HepG2 (cell line): Measurements from ENCODE around the gene CACNG5. TPM values are rescaled to one million over a fixed set of nuclear protein-coding genes. Genes with fewer than 3 reads are reported as not detected.

ENCODE experiments used
- MTA3 ChIP-seq: sonication (generic); formaldehyde crosslinking; IDR thresholded peaks from 2 replicates; pipeline ENCODE4 v1.4.0; 2020; ENCODE audit warnings: missing genetic modification reagents
- PTBP1 ChIP-seq: fragments of 200-400 bp; formaldehyde crosslinking; IDR thresholded peaks from 2 replicates; pipeline ENCODE4 v1.6.1; 2018; ENCODE audit warnings: low read length, low read depth; ENCODE audit not compliant: poor library complexity, severe bottlenecking
- TAF1 ChIP-seq: sonication (generic); formaldehyde crosslinking; IDR thresholded peaks from 2 replicates; pipeline ENCODE4 v1.4.0; 2020; ENCODE audit warnings: missing genetic modification reagents
- U2AF1 ChIP-seq: fragments of 200-400 bp; formaldehyde crosslinking; optimal IDR thresholded peaks from 2 replicates; pipeline ENCODE3; 2017; ENCODE audit warnings: mild to moderate bottlenecking, low read depth, low read length
- ZNF180 ChIP-seq: sonication (generic); formaldehyde crosslinking; IDR thresholded peaks from 2 replicates; pipeline ENCODE4 v1.4.0; 2020; ENCODE audit warnings: low read depth, missing genetic modification reagents, borderline replicate concordance
- ZNF383 ChIP-seq: sonication (generic); formaldehyde crosslinking; IDR thresholded peaks from 2 replicates; pipeline ENCODE4 v1.4.0; 2020; ENCODE audit warnings: missing genetic modification reagents, mild to moderate bottlenecking, borderline replicate concordance
- ZNF430 ChIP-seq: sonication (generic); formaldehyde crosslinking; IDR thresholded peaks from 2 replicates; pipeline ENCODE4 v1.9.0; 2021; ENCODE audit warnings: mild to moderate bottlenecking, missing genetic modification reagents
- ZNF547 ChIP-seq: sonication (generic); formaldehyde crosslinking; IDR thresholded peaks from 2 replicates; pipeline ENCODE4 v1.5.1; 2020; ENCODE audit warnings: mild to moderate bottlenecking, missing genetic modification reagents
- polyA plus RNA-seq, 8 experiments: library from polyadenylated mRNA; depleted of rRNA in 3 of 8; stranded (reverse) in 7 of 8; unstranded in 1 of 8; fragments of >200 nt; fragmentation: Illumina TruSeq in 4 of 8; extraction: Trizol in 4 of 8; gene quantifications; 2 replicates each; pipeline versions ENCODE4 v1.2.1 to v1.2.3, GENCODE V29; 2011 to 2016; ENCODE audit warnings: low read depth in 4 of 8, missing spikeins in 1 of 8, mixed read lengths in 1 of 8; ENCODE audit not compliant: insufficient read depth in 1 of 8
- total RNA-seq, 5 experiments: library from RNA; depleted of rRNA; stranded (reverse); fragments of >200 nt; fragmentation: Illumina TruSeq; extraction: Trizol; gene quantifications; 2 replicates each; pipeline ENCODE4 v1.2.3, GENCODE V29; 2016; ENCODE audit warnings: low read depth in 1 of 5
- TF ChIP-seq, protein P1 (sequence below): sonication (generic); formaldehyde crosslinking; IDR thresholded peaks from 2 replicates; pipeline ENCODE4 v1.4.0; 2020; ENCODE audit warnings: missing genetic modification reagents
- TF ChIP-seq, protein P2 (sequence below): sonication (generic); formaldehyde crosslinking; IDR thresholded peaks from 2 replicates; pipeline ENCODE4 v1.4.0; 2020; ENCODE audit warnings: mild to moderate bottlenecking, missing genetic modification reagents

CACNG5 gene
- total and polyA plus RNA-seq, 2 of the 13 experiments (the other 11 are each of a cell fraction or from before 2014, with no cell fraction given), result not detected

DNA sequence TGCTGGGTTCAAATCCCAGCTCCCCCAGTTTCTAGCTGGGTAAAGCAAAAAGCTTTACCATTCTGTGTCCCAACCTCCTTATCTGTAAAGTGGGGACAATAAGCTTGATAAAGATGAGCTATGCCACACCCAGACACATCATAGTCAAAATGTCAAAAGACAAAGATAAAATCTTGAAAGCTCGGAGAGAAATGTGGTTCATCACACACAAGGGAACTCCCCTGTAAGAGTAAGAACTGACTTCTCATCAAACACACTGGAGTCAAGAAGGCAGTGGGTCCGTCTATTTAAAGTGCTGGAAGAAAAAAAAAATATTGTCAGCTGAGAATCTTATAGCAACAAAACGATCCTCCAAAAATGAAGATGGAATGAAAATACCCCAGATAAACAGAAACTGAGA is 25.3 kb downstream of the CACNG5 start (continued):
- TF ChIP-seq U2AF1 (no peak), PTBP1 (no peak), MTA3 (CRISPR knock-in tag) (no peak), ZNF547 (no peak), ZNF430 (CRISPR knock-in tag) (no peak), TAF1 (CRISPR knock-in tag) (no peak), ZNF180 (CRISPR knock-in tag) (no peak), ZNF383 (CRISPR knock-in tag) (no peak)
- TF ChIP-seq, protein P1, sequence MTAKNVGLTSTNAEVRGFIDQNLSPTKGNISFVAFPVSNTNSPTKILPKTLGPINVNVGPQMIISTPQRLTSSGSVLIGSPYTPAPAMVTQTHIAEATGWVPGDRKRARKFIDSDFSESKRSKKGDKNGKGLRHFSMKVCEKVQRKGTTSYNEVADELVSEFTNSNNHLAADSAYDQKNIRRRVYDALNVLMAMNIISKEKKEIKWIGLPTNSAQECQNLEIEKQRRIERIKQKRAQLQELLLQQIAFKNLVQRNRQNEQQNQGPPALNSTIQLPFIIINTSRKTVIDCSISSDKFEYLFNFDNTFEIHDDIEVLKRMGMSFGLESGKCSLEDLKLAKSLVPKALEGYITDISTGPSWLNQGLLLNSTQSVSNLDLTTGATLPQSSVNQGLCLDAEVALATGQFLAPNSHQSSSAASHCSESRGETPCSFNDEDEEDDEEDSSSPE, result no peak
- TF ChIP-seq, protein P2, sequence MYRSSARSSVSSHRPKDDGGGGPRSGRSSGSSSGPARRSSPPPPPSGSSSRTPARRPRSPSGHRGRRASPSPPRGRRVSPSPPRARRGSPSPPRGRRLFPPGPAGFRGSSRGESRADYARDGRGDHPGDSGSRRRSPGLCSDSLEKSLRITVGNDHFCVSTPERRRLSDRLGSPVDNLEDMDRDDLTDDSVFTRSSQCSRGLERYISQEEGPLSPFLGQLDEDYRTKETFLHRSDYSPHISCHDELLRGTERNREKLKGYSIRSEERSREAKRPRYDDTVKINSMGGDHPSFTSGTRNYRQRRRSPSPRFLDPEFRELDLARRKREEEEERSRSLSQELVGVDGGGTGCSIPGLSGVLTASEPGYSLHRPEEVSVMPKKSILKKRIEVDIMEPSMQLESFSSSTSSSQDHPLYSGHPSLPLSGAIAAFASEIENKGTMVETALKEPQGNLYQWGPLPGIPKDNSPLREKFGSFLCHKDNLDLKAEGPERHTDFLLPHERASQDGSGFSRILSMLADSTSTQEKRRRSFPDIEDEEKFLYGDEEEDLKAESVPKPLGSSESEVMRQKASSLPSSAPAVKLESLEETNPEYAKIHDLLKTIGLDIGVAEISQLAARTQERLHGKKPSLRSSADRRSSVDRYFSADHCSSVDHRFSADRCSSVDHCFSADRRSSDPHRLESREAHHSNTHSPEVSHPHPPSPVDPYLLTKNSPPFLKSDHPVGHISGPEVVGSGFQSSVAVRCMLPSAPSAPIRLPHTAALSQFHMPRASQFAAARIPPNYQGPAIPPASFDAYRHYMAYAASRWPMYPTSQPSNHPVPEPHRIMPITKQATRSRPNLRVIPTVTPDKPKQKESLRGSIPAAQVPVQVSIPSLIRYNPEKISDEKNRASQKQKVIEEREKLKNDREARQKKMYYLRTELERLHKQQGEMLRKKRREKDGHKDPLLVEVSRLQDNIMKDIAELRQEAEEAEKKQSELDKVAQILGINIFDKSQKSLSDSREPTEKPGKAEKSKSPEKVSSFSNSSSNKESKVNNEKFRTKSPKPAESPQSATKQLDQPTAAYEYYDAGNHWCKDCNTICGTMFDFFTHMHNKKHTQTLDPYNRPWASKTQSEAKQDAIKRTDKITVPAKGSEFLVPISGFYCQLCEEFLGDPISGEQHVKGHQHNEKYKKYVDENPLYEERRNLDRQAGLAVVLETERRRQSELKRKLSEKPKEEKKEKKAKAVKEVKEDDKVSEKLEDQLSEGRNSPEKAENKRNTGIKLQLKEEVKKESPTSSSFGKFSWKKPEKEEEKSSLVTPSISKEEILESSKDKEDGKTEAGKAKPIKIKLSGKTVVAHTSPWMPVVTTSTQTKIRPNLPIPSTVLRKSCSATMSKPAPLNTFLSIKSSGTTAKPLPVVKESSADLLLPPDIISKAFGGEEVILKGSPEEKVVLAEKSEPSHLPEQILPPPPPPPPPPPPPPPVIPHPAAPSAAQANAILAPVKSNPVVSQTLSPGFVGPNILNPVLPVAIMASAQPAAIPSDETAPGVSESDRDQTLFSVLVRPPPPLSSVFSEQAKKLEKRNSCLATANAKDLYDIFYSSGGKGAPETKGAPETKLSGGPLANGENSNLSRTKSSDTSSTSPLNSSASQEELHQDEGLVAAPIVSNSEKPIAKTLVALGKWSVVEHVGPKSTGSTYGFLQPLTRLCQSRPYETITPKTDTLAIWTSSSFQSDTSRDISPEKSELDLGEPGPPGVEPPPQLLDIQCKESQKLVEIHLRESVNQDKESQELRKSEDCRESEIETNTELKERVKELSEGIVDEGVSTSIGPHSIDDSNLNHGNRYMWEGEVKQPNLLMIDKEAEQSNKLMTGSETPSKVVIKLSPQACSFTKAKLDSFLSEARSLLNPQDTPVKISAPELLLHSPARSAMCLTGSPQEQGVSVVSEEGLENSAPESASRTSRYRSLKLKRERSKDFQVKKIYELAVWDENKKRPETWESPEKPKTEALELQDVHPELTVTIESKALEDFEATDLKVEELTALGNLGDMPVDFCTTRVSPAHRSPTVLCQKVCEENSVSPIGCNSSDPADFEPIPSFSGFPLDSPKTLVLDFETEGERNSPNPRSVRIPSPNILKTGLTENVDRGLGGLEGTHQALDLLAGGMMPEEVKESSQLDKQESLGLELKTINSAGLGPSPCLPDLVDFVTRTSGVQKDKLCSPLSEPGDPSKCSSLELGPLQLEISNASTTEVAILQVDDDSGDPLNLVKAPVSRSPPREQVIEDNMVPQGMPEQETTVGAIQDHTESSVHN (CRISPR knock-in tag), result no peak
